Measurements from ENCODE around the gene YES1.

The YES1 gene

GRCh38 chr18:830315-830901, 18.4 kb upstream of the YES1 start:
- Histone ChIP-seq H3K4me3 (ENCODE audit: low read depth, low read length, poor library complexity, severe bottlenecking) (no peak overlapping the region), H3K9me2 (ENCODE audit: low read depth, low read length) (no peaks in the 10 kb centered on the region), H3K9ac (ENCODE audit: low read length) (no peak overlapping the region), H3K27ac (ENCODE audit: low read depth, low read length, poor library complexity, severe bottlenecking) (no peak overlapping the region), H3K36me3 (ENCODE audit: insufficient read depth, low read length) (no peaks in the 10 kb centered on the region), H3K9me3 (ENCODE audit: low read length) (no peaks in the 10 kb centered on the region), H2AFZ (ENCODE audit: low read length) (no peak overlapping the region), H3K27me3 (ENCODE audit: insufficient read depth, low read length) (no peaks in the 10 kb centered on the region), H3K4me1 (ENCODE audit: insufficient read depth, low read length, severe bottlenecking) (no peaks in the 10 kb centered on the region), H4K20me1 (ENCODE audit: insufficient read depth, low read length) (no peaks in the 10 kb centered on the region), H3F3A (ENCODE audit: insufficient read depth, low read length) (no peaks in the 10 kb centered on the region), H3K79me2 (ENCODE audit: insufficient read depth, low read length) (no peaks in the 10 kb centered on the region), H3K4me2 (ENCODE audit: low read length) (no peak overlapping the region)
- TF ChIP-seq EZH2 (IDR thresholded peaks at IDR 0.05; ENCODE audit: borderline replicate concordance, low read length) (no peak), CTCF (IDR thresholded peaks at IDR 0.05; ENCODE audit: low read length) (no peak)

- H3K9me3 ChIP-seq (ENCODE audit: low read length) = no peaks in the 10 kb centered on the region
- no peak overlapping the region for H3K4me3 ChIP-seq (ENCODE audit: low read depth, low read length, poor library complexity, severe bottlenecking)
- H3K9ac ChIP-seq (ENCODE audit: low read length) = no peak overlapping the region
- no peaks in the 10 kb centered on the region for H3K4me1 ChIP-seq (ENCODE audit: insufficient read depth, low read length, severe bottlenecking)
- no peaks in the 10 kb centered on the region for H4K20me1 ChIP-seq (ENCODE audit: insufficient read depth, low read length)
- no peaks in the 10 kb centered on the region for H3K27me3 ChIP-seq (ENCODE audit: insufficient read depth, low read length)
- no peaks in the 10 kb centered on the region for H3K79me2 ChIP-seq (ENCODE audit: insufficient read depth, low read length)
- no peak for TF ChIP-seq EZH2 (IDR thresholded peaks at IDR 0.05; ENCODE audit: borderline replicate concordance, low read length)
- TF ChIP-seq CTCF (IDR thresholded peaks at IDR 0.05; ENCODE audit: low read length) = no peak
- H3K9me2 ChIP-seq (ENCODE audit: low read depth, low read length) = no peaks in the 10 kb centered on the region
- H3F3A ChIP-seq (ENCODE audit: insufficient read depth, low read length) = no peaks in the 10 kb centered on the region
- no peaks in the 10 kb centered on the region for H3K36me3 ChIP-seq (ENCODE audit: insufficient read depth, low read length)
- H3K27ac ChIP-seq (ENCODE audit: low read depth, low read length, poor library complexity, severe bottlenecking) = no peak overlapping the region
- no peak overlapping the region for H2AFZ ChIP-seq (ENCODE audit: low read length)
- H3K4me2 ChIP-seq (ENCODE audit: low read length) = no peak overlapping the region
These were observed 17.4 kb upstream of the YES1 start for GRCh38 chr18:829432-829831.

GRCh38 chr18:827093-827677, 15.1 kb upstream of the YES1 start:
- no peak overlapping the region for H3K9ac ChIP-seq (ENCODE audit: low read length)
- H3K9me3 ChIP-seq (ENCODE audit: low read length) = no peaks in the 10 kb centered on the region
- no peak overlapping the region for H3K27ac ChIP-seq (ENCODE audit: low read depth, low read length, poor library complexity, severe bottlenecking)
- H3K4me1 ChIP-seq (ENCODE audit: insufficient read depth, low read length, severe bottlenecking) = no peaks in the 10 kb centered on the region
- H3F3A ChIP-seq (ENCODE audit: insufficient read depth, low read length) = no peaks in the 10 kb centered on the region
- no peaks in the 10 kb centered on the region for H3K36me3 ChIP-seq (ENCODE audit: insufficient read depth, low read length)
- TF ChIP-seq EZH2 (IDR thresholded peaks at IDR 0.05; ENCODE audit: borderline replicate concordance, low read length) (no peak), CTCF (IDR thresholded peaks at IDR 0.05; ENCODE audit: low read length) (no peak)
- no peaks in the 10 kb centered on the region for H3K27me3 ChIP-seq (ENCODE audit: insufficient read depth, low read length)
- H4K20me1 ChIP-seq (ENCODE audit: insufficient read depth, low read length) = no peaks in the 10 kb centered on the region
- no peak overlapping the region for H3K4me2 ChIP-seq (ENCODE audit: low read length)
- H3K4me3 ChIP-seq (ENCODE audit: low read depth, low read length, poor library complexity, severe bottlenecking) = no peak overlapping the region
- no peaks in the 10 kb centered on the region for H3K79me2 ChIP-seq (ENCODE audit: insufficient read depth, low read length)
- no peak overlapping the region for H2AFZ ChIP-seq (ENCODE audit: low read length)
- H3K9me2 ChIP-seq (ENCODE audit: low read depth, low read length) = no peaks in the 10 kb centered on the region
